HepG2 (cell line): ENCODE measurements around the gene OR5AL1. TPM values are rescaled to one million over a fixed set of nuclear protein-coding genes. Genes with fewer than 3 reads are reported as not detected.

Source experiments
- ATAC-seq: fragments of 200-7000 bp; cut with Tn5 transposase; 3 replicates; pipeline ENCODE4 v1.9.1; 2020; ENCODE audit warnings: mild to moderate bottlenecking, moderate library complexity
- BruUV-seq: library from RNA; stranded (reverse); fragments of 400-500 nt; replicated peaks from 2 replicates; lab custom pipeline; 2021; lab: Mats Ljungman, UMichigan
- CTCF ChIA-PET: fragments of 300-600 bp; formaldehyde crosslinking; extraction: SDS; loops from one replicate; lab custom pipeline; 2021; ENCODE audit warnings: low total read pairs, inconsistent platforms, low intra/inter-chr PET ratio; lab: Yijun Ruan, JAX
- POLR2A ChIA-PET: fragments of 350-600 bp; sonication (Branson Sonifier 250); formaldehyde crosslinking; loops from one replicate; lab custom pipeline; 2020; ENCODE audit warnings: antibody characterized with exemption, inconsistent platforms; lab: Yijun Ruan, JAX
- DNase-seq: peaks from one replicate; pipeline ENCODE4 v3.0.0-alpha.2; 2015; ENCODE audit warnings: low spot score
- FAIRE-seq: peaks from 3 replicates; lab custom pipeline; 2011; peaks lifted over from hg19 to GRCh38; lab: Jason Lieb, UNC
- H2AFZ ChIP-seq: one replicate; pipeline ENCODE4 v1.6.1; 2011; ENCODE audit warnings: low read length, inconsistent platforms
- H3K27ac ChIP-seq: fragments of 300-600 bp; 3 replicates; pipeline ENCODE4 v1.8.0; 2011; ENCODE audit warnings: mixed run types, mild to moderate bottlenecking, mixed read lengths, low read length, inconsistent platforms; ENCODE audit not compliant: insufficient read depth; ENCODE audit errors: extremely low read length
- H3K27me3 ChIP-seq, 2 experiments: fragments of 200-600 bp in 1 of 2; 2 replicates in 1 of 2; 3 replicates in 1 of 2; pipeline versions ENCODE4 v1.6.0 to v1.8.0; 2011; ENCODE audit warnings: low read length in 2 of 2, mild to moderate bottlenecking in 2 of 2, moderate library complexity in 2 of 2, inconsistent platforms in 1 of 2; ENCODE audit not compliant: insufficient read depth in 2 of 2, control insufficient read depth in 1 of 2
- H3K36me3 ChIP-seq, 2 experiments: fragments of 200-600 bp in 1 of 2; replicated peaks in 1 of 2; 2 replicates in 1 of 2; 3 replicates in 1 of 2; pipeline versions ENCODE4 v1.5.1 to v1.8.0; 2011; ENCODE audit warnings: low read length in 2 of 2, inconsistent platforms in 1 of 2; ENCODE audit not compliant: insufficient read depth in 2 of 2, control insufficient read depth in 1 of 2
- H3K4me1 ChIP-seq: 2 replicates; pipeline ENCODE4 v1.5.1; 2012; ENCODE audit warnings: low read length, inconsistent platforms; ENCODE audit not compliant: insufficient read depth
- H3K4me2 ChIP-seq: 2 replicates; pipeline ENCODE4 v1.6.0; 2011; ENCODE audit warnings: low read depth, low read length, inconsistent platforms
- H3K4me3 ChIP-seq, 3 experiments: fragments of 200-600 bp in 1 of 3; sonication (generic), shearing (Covaris generic) in 1 of 3; replicated peaks in 1 of 3; 2 replicates each; pipeline ENCODE4 v1.5.1; 2011 to 2016; ENCODE audit warnings: low read length in 3 of 3, inconsistent platforms in 2 of 3, low read depth in 2 of 3, mild to moderate bottlenecking in 2 of 3, control low read depth in 1 of 3, mixed read lengths in 1 of 3; ENCODE audit not compliant: insufficient read depth in 1 of 3
- H3K79me2 ChIP-seq: one replicate; pipeline ENCODE4 v1.6.1; 2011; ENCODE audit warnings: low read length, inconsistent platforms; ENCODE audit not compliant: insufficient read depth
- H3K9ac ChIP-seq: 2 replicates; pipeline ENCODE4 v1.6.0; 2011; ENCODE audit warnings: mild to moderate bottlenecking, low read depth, low read length, inconsistent platforms; ENCODE audit not compliant: insufficient read depth
- H3K9me3 ChIP-seq: 2 replicates; pipeline ENCODE4 v1.5.1; 2012; ENCODE audit warnings: mild to moderate bottlenecking, low read length
- H4K20me1 ChIP-seq: 2 replicates; pipeline ENCODE4 v1.6.0; 2011; ENCODE audit warnings: inconsistent platforms, mild to moderate bottlenecking, low read length, moderate library complexity; ENCODE audit not compliant: insufficient read depth
- AGO1 ChIP-seq: fragments of 200-400 bp; formaldehyde crosslinking; IDR thresholded peaks from 2 replicates; pipeline ENCODE4 v1.6.1; 2017; ENCODE audit warnings: mild to moderate bottlenecking, low read depth, low read length, moderate library complexity; ENCODE audit not compliant: poor library complexity, severe bottlenecking
- CERS6 ChIP-seq: sonication (generic); formaldehyde crosslinking; IDR thresholded peaks from 2 replicates; pipeline ENCODE4 v1.5.0; 2020; ENCODE audit warnings: missing genetic modification reagents
- ELF4 ChIP-seq: sonication (generic); formaldehyde crosslinking; IDR thresholded peaks from 2 replicates; pipeline ENCODE4 v1.5.0; 2020; ENCODE audit warnings: missing genetic modification reagents, mild to moderate bottlenecking, moderate library complexity, borderline replicate concordance
- HIC2 ChIP-seq: sonication (generic); formaldehyde crosslinking; IDR thresholded peaks from 2 replicates; pipeline ENCODE4 v1.9.0; 2022; ENCODE audit warnings: low read depth, missing genetic modification reagents
- MED13 ChIP-seq: sonication (generic); formaldehyde crosslinking; IDR thresholded peaks from 2 replicates; pipeline ENCODE4 v1.5.0; 2020; ENCODE audit warnings: missing genetic modification reagents
- SETDB1 ChIP-seq: sonication (generic); formaldehyde crosslinking; IDR thresholded peaks from 2 replicates; pipeline ENCODE4 v1.5.1; 2020; ENCODE audit warnings: missing genetic modification reagents, mild to moderate bottlenecking, borderline replicate concordance
- TARDBP ChIP-seq: sonication (generic); formaldehyde crosslinking; IDR thresholded peaks from 2 replicates; pipeline ENCODE4 v1.8.0; 2022; ENCODE audit warnings: mild to moderate bottlenecking, missing genetic modification reagents
- ZBTB46 ChIP-seq: sonication (generic); formaldehyde crosslinking; IDR thresholded peaks from 2 replicates; pipeline ENCODE4 v1.4.0; 2020; ENCODE audit warnings: mild to moderate bottlenecking, missing genetic modification reagents, borderline replicate concordance
- ZBTB8A ChIP-seq: sonication (generic); formaldehyde crosslinking; IDR thresholded peaks from 2 replicates; pipeline ENCODE4 v1.4.0; 2020; ENCODE audit warnings: mild to moderate bottlenecking, low read depth, missing genetic modification reagents, borderline replicate concordance
- ZNF552 ChIP-seq: sonication (generic); formaldehyde crosslinking; IDR thresholded peaks from 2 replicates; pipeline ENCODE4 v1.9.0; 2022; ENCODE audit warnings: missing genetic modification reagents, mild to moderate bottlenecking, borderline replicate concordance
- ZNF687 ChIP-seq: sonication (generic); formaldehyde crosslinking; IDR thresholded peaks from 2 replicates; pipeline ENCODE4 v1.5.1; 2020; ENCODE audit warnings: mild to moderate bottlenecking, missing genetic modification reagents, moderate library complexity
- ZNF782 ChIP-seq: sonication (generic); formaldehyde crosslinking; IDR thresholded peaks from 2 replicates; pipeline ENCODE4 v1.4.0; 2020; ENCODE audit warnings: missing genetic modification reagents, mild to moderate bottlenecking, borderline replicate concordance
- ZNF841 ChIP-seq: sonication (generic); formaldehyde crosslinking; IDR thresholded peaks from 2 replicates; pipeline ENCODE4 v1.8.1; 2023; ENCODE audit warnings: missing genetic modification reagents, borderline replicate concordance
- ZSCAN5A ChIP-seq: sonication (generic); formaldehyde crosslinking; IDR thresholded peaks from 2 replicates; pipeline ENCODE4 v1.8.0; 2022; ENCODE audit warnings: mild to moderate bottlenecking, missing genetic modification reagents, borderline replicate concordance
- WGBS: methylation state at CpG from one replicate; pipeline ENCODE4 v1.1.6; 2017; ENCODE audit warnings: low lambda C conversion rate; 5-methylcytosine and 5-hydroxymethylcytosine counted together
- in situ Hi-C: cut with HindIII; loops from 2 replicates; pipeline ENCODE4 v1.10.0; 2017; ENCODE audit warnings: low pct_unique_long_range_greater_than_20kb; ENCODE audit not compliant: extremely low pct_ligation_motif_present
- intact Hi-C: fragments of 100-400 bp; cut with micrococcal nuclease; formaldehyde crosslinking; loops from one replicate; pipeline ENCODE4 v1.10.0; 2022; ENCODE audit not compliant: unreplicated experiment
- polyA plus RNA-seq, 8 experiments: library from polyadenylated mRNA; depleted of rRNA in 3 of 8; stranded (reverse) in 7 of 8; unstranded in 1 of 8; fragments of >200 nt; fragmentation: Illumina TruSeq in 4 of 8; extraction: Trizol in 4 of 8; gene quantifications; 2 replicates each; pipeline versions ENCODE4 v1.2.1 to v1.2.3, GENCODE V29; 2011 to 2016; ENCODE audit warnings: low read depth in 4 of 8, missing spikeins in 1 of 8, mixed read lengths in 1 of 8; ENCODE audit not compliant: insufficient read depth in 1 of 8
- total RNA-seq, 5 experiments: library from RNA; depleted of rRNA; stranded (reverse); fragments of >200 nt; fragmentation: Illumina TruSeq; extraction: Trizol; gene quantifications; 2 replicates each; pipeline ENCODE4 v1.2.3, GENCODE V29; 2016; ENCODE audit warnings: low read depth in 1 of 5

The OR5AL1 gene
- total and polyA plus RNA-seq, 2 of the 13 experiments (the other 11 are each of a cell fraction or from before 2014, with no cell fraction given): not detected

- no peak overlapping the region for H3K27ac ChIP-seq
- BruUV-seq: no TSS peak
- no peaks in the 10 kb centered on the region for H4K20me1 ChIP-seq
- H3K79me2 ChIP-seq: no peaks in the 10 kb centered on the region
- ChIA-PET CTCF (no interaction called here), POLR2A (no interaction called here)
- H3K4me2 ChIP-seq: no peak overlapping the region
- H3K36me3 ChIP-seq: no peaks in the 10 kb centered on the region
- WGBS: 6% methylated on average over 4 of the region's 4 CpGs
- no peaks in the 10 kb centered on the region for H3K4me1 ChIP-seq
- FAIRE-seq (no peak), ATAC-seq (no peak), DNase-seq (no peak)
- H3K9me3 ChIP-seq: peaks cover 24% of the 10 kb centered on the region
- H2AFZ ChIP-seq: no peak overlapping the region
- H3K9ac ChIP-seq: no peak overlapping the region
- H3K27me3 ChIP-seq: no peaks in the 10 kb centered on the region
- H3K4me3 ChIP-seq: no peak overlapping the region
- intact Hi-C loops (no loop called here), in situ Hi-C loops (no loop called here)
- TF ChIP-seq TARDBP (CRISPR knock-in tag) (no peak), AGO1 (no peak), ZNF782 (CRISPR knock-in tag) (no peak), ZNF552 (CRISPR knock-in tag) (no peak), HIC2 (CRISPR knock-in tag) (no peak), CERS6 (CRISPR knock-in tag) (no peak), MED13 (no peak), ZBTB46 (CRISPR knock-in tag) (no peak), ZNF841 (no peak), ZNF687 (CRISPR knock-in tag) (no peak), ZBTB8A (CRISPR knock-in tag) (no peak), ELF4 (CRISPR knock-in tag) (no peak), SETDB1 (CRISPR knock-in tag) (no peak), ZSCAN5A (CRISPR knock-in tag) (no peak)
These were observed 41.0 kb downstream of the OR5AL1 start for GRCh38 chr11:56453521-56453920.
